GM12878 (cell line): ENCODE data around the gene ADNP2. TPM values are rescaled to one million over a fixed set of nuclear protein-coding genes. Genes with fewer than 3 reads are reported as not detected.

Experiments used
- ATAC-seq: fragments of 200-7000 bp; cut with Tn5 transposase; 3 replicates; pipeline ENCODE4 v1.9.1; 2020; ENCODE audit warnings: mild to moderate bottlenecking, moderate library complexity
- BruUV-seq: library from RNA; stranded (reverse); fragments of 400-500 nt; replicated peaks from 2 replicates; lab custom pipeline; 2021; lab: Mats Ljungman, UMichigan
- CTCF ChIA-PET: fragments of 300-600 bp; sonication (Branson Sonifier 250); formaldehyde crosslinking; extraction: SDS; loops from one replicate; lab custom pipeline; 2021; ENCODE audit warnings: inconsistent platforms; lab: Yijun Ruan, JAX
- POLR2A ChIA-PET: fragments of 350-600 bp; formaldehyde crosslinking; extraction: SDS; loops from one replicate; lab custom pipeline; 2021; ENCODE audit warnings: inconsistent platforms; lab: Charles Lee
- RAD21 ChIA-PET: fragments of 300-600 bp; sonication (Branson Sonifier 250); formaldehyde crosslinking; loops from one replicate; lab custom pipeline; 2023; ENCODE audit warnings: antibody characterized with exemption; ENCODE audit not compliant: unreplicated experiment; lab: Charles Lee
- SMC1A ChIA-PET: fragments of 300-600 bp; sonication (Branson Sonifier 250); formaldehyde crosslinking; loops from one replicate; lab custom pipeline; 2023; ENCODE audit not compliant: unreplicated experiment, uncharacterized antibody; lab: Charles Lee
- DNase-seq: peaks from one replicate; pipeline ENCODE4 v3.0.0-alpha.2; 2011; ENCODE audit warnings: low read depth, low spot score
- FAIRE-seq: peaks from 3 replicates; lab custom pipeline; 2011; peaks lifted over from hg19 to GRCh38; lab: Jason Lieb, UNC
- H2AFZ ChIP-seq: 2 replicates; pipeline ENCODE4 v1.6.0; 2011; ENCODE audit warnings: low read depth, low read length, control low read depth; ENCODE audit not compliant: control insufficient read depth
- H3K27ac ChIP-seq: 2 replicates; pipeline ENCODE4 v1.5.1; 2011; ENCODE audit warnings: control low read depth; ENCODE audit not compliant: control insufficient read depth, insufficient read depth
- H3K27me3 ChIP-seq, 2 experiments: replicated peaks in 1 of 2; 2 replicates each; pipeline versions ENCODE4 v1.6.0 to v1.6.1; 2011; ENCODE audit warnings: low read length in 1 of 2; ENCODE audit not compliant: control insufficient read depth in 2 of 2, insufficient read depth in 2 of 2
- H3K36me3 ChIP-seq, 2 experiments: 2 replicates each; pipeline ENCODE4 v1.5.1; 2011; ENCODE audit warnings: low read length in 1 of 2; ENCODE audit not compliant: control insufficient read depth in 2 of 2, insufficient read depth in 2 of 2
- H3K4me1 ChIP-seq: 2 replicates; pipeline ENCODE4 v1.6.1; 2011; ENCODE audit warnings: mild to moderate bottlenecking, low read length, moderate library complexity, mixed read lengths; ENCODE audit not compliant: control insufficient read depth, insufficient read depth
- H3K4me2 ChIP-seq: 2 replicates; pipeline ENCODE4 v1.6.0; 2011; ENCODE audit warnings: control low read depth; ENCODE audit not compliant: control insufficient read depth, insufficient read depth
- H3K4me3 ChIP-seq: fragments of 200-600 bp; sonication (generic); 2 replicates; pipeline ENCODE4 v1.5.1; 2016
- H3K79me2 ChIP-seq: 2 replicates; pipeline ENCODE4 v1.6.0; 2011; ENCODE audit warnings: low read length; ENCODE audit not compliant: control insufficient read depth, insufficient read depth
- H3K9ac ChIP-seq: 2 replicates; pipeline ENCODE4 v1.8.0; 2011; ENCODE audit warnings: low read length, control low read depth, mixed read lengths; ENCODE audit not compliant: control insufficient read depth, insufficient read depth
- H3K9me3 ChIP-seq: replicated peaks from 3 replicates; pipeline ENCODE4 v1.5.1; 2011; ENCODE audit warnings: mild to moderate bottlenecking, low read length; ENCODE audit not compliant: control insufficient read depth, insufficient read depth
- H4K20me1 ChIP-seq: 2 replicates; pipeline ENCODE4 v1.6.0; 2011; ENCODE audit not compliant: control insufficient read depth, insufficient read depth
- ASH2L ChIP-seq: fragments of 300-600, 200-600 bp; sonication (generic); IDR thresholded peaks from 2 replicates; pipeline ENCODE4 v1.6.1; 2017; ENCODE audit warnings: low read depth, mild to moderate bottlenecking, borderline replicate concordance
- BCL11A ChIP-seq: IDR thresholded peaks from 2 replicates; pipeline ENCODE4 v1.6.1; 2011; ENCODE audit warnings: low read depth, low read length
- BCLAF1 ChIP-seq: fragments of 450-650 bp; IDR thresholded peaks from 2 replicates; pipeline ENCODE4 v1.6.1; 2017; ENCODE audit warnings: antibody characterized with exemption, mild to moderate bottlenecking, moderate library complexity
- CHD1 ChIP-seq: IDR thresholded peaks from 2 replicates; pipeline ENCODE4 v1.6.1; 2012; ENCODE audit warnings: low read depth, low read length, improper control_type of control experiment
- DPF2 ChIP-seq: fragments of 450-650 bp; IDR thresholded peaks from 2 replicates; pipeline ENCODE4 v1.6.1; 2017; ENCODE audit warnings: mild to moderate bottlenecking
- E2F4 ChIP-seq: IDR thresholded peaks from 2 replicates; pipeline ENCODE4 v1.6.1; 2012; ENCODE audit warnings: low read depth, low read length, improper control_type of control experiment
- HSF1 ChIP-seq: fragments of 150-350 bp; IDR thresholded peaks from 2 replicates; pipeline ENCODE4 v1.6.1; 2014; ENCODE audit warnings: mild to moderate bottlenecking, low read depth, low read length
- IRF4 ChIP-seq: IDR thresholded peaks from 2 replicates; pipeline ENCODE4 v1.6.1; 2011; ENCODE audit warnings: low read depth, low read length
- IRF5 ChIP-seq: fragments of 450-650 bp; IDR thresholded peaks from 2 replicates; pipeline ENCODE4 v1.6.1; 2017; ENCODE audit warnings: borderline replicate concordance
- KDM1A ChIP-seq: fragments of 200-600 bp; sonication (generic); IDR thresholded peaks from 2 replicates; pipeline ENCODE4 v1.6.1; 2016; ENCODE audit warnings: borderline replicate concordance
- POLR2AphosphoS2 ChIP-seq: IDR thresholded peaks from 2 replicates; pipeline ENCODE4 v1.6.1; 2011; ENCODE audit warnings: low read depth, mild to moderate bottlenecking, low read length, improper control_type of control experiment, moderate library complexity
- POU2F2 ChIP-seq: IDR thresholded peaks from 3 replicates; pipeline ENCODE4 v1.6.1; 2011; ENCODE audit warnings: low read depth, mild to moderate bottlenecking, low read length, borderline replicate concordance
- RB1 ChIP-seq: fragments of 450-650 bp; formaldehyde crosslinking; IDR thresholded peaks from 2 replicates; pipeline ENCODE4 v1.6.1; 2017; ENCODE audit warnings: mild to moderate bottlenecking, borderline replicate concordance
- SUZ12 ChIP-seq: fragments of 200-600 bp; sonication (generic); IDR thresholded peaks from one replicate; pipeline ENCODE4 v1.6.1; 2018; ENCODE audit warnings: antibody characterized with exemption, mild to moderate bottlenecking; ENCODE audit not compliant: unreplicated experiment
- TAF1 ChIP-seq: IDR thresholded peaks from 2 replicates; pipeline ENCODE4 v1.6.1; 2011; ENCODE audit warnings: mild to moderate bottlenecking, low read depth, low read length, borderline replicate concordance
- TCF7 ChIP-seq: IDR thresholded peaks from 2 replicates; pipeline ENCODE4 v1.6.1; 2014; ENCODE audit warnings: antibody characterized with exemption, borderline replicate concordance
- in situ Hi-C: fragments of 300-500 bp; cut with MboI; formaldehyde crosslinking; loops from 9 replicates; pipeline ENCODE4 v1.14.3; 2018; ENCODE audit warnings: mixed read lengths
- intact Hi-C: fragments of 100-400 bp; cut with micrococcal nuclease; formaldehyde crosslinking; loops from one replicate; pipeline ENCODE4 v1.14.2; 2022; ENCODE audit not compliant: unreplicated experiment
- polyA plus RNA-seq, 11 experiments: library from polyadenylated mRNA; depleted of rRNA in 4 of 11; unstranded in 6 of 11; stranded (reverse) in 5 of 11; fragments of >200 nt; fragmentation: Nextera tagmentation in 4 of 11; fragmentation: Illumina TruSeq in 1 of 11; extraction: Ambion mirVana in 4 of 11; extraction: Trizol in 1 of 11; gene quantifications; 1 replicate in 1 of 11; 2 replicates in 10 of 11; pipeline versions ENCODE4 v1.2.1 to v1.2.3, GENCODE V29; 2011 to 2016; ENCODE audit warnings: inconsistent platforms in 2 of 11, missing spikeins in 2 of 11, low read depth in 1 of 11
- total RNA-seq, 4 experiments: library from RNA; depleted of rRNA in 3 of 4; stranded (reverse); fragments of >200 nt in 3 of 4; fragmentation: Illumina TruSeq in 1 of 4; extraction: Trizol in 1 of 4; gene quantifications; 2 replicates each; pipeline versions ENCODE4 v1.2.1 to v1.2.3, GENCODE V29; 2013 to 2021

Gene ADNP2
- total and polyA plus RNA-seq, 10 of the 15 experiments (the other 5 are each of a cell fraction or from before 2014, with no cell fraction given) = 3.7 to 25.1 (median 13.0) TPM

GRCh38 chr18:80149667-80150066 lies 40.6 kb downstream of the ADNP2 start:
- Histone ChIP-seq H3K4me1 (peaks cover 5% of the 10 kb centered on the region), H3K4me2 (no peak overlapping the region)
- intact Hi-C loops = loop anchor here (5.0 to 10.0 kb wide), 3 partner anchors 117 to 465 kb away; partner anchors contain the start of genes RBFA and TXNL4A
- no peak for TF ChIP-seq POU2F2
- TF ChIP-seq TAF1 = no peak
- no peak for TF ChIP-seq KDM1A
- no peak for TF ChIP-seq IRF5
- no peak for TF ChIP-seq IRF4
- no peak for TF ChIP-seq RB1
- TF ChIP-seq SUZ12 = no peak
- no peak for TF ChIP-seq DPF2
- no peak for TF ChIP-seq HSF1
- TF ChIP-seq BCLAF1 = no peak
- no peak for TF ChIP-seq POLR2AphosphoS2
- TF ChIP-seq ASH2L = no peak
- TF ChIP-seq E2F4 = no peak
- TF ChIP-seq TCF7 = no peak
- TF ChIP-seq CHD1 = no peak
- no peak for TF ChIP-seq BCL11A

More at GRCh38 chr18:80149667-80150066, 40.6 kb downstream of the ADNP2 start:
- ChIA-PET CTCF (no interaction called here), POLR2A (no interaction called here), RAD21 (no interaction called here), SMC1A (no interaction called here)
- H3K36me3 ChIP-seq = no peaks in the 10 kb centered on the region
- no peak overlapping the region for H3K4me3 ChIP-seq
- H3K27me3 ChIP-seq = no peaks in the 10 kb centered on the region
- in situ Hi-C loops = no loop called here
- no TSS peak for BruUV-seq
- DNase-seq = no peak
- no peaks in the 10 kb centered on the region; the same call in 1 of the 2 replicates for H3K79me2 ChIP-seq
- no peak for ATAC-seq
- H4K20me1 ChIP-seq = no peaks in the 10 kb centered on the region
- no peak overlapping the region for H2AFZ ChIP-seq
- no peak overlapping the region for H3K9ac ChIP-seq
- FAIRE-seq = no peak
- H3K9me3 ChIP-seq = no peaks in the 10 kb centered on the region
- no peak overlapping the region for H3K27ac ChIP-seq
